Endothelial cell of umbilical vein (primary cell): ENCODE results near the gene KCTD20. TPM values are rescaled to one million over a fixed set of nuclear protein-coding genes. Genes with fewer than 3 reads are reported as not detected.
A peak's percentile ranks its signal among the peaks of the same experiment; 100 is the strongest.

Experiments used
- BruUV-seq: library from RNA; stranded (reverse); fragments of 400-500 nt; replicated peaks from 2 replicates; lab custom pipeline; 2021; lab: Mats Ljungman, UMichigan
- CTCF ChIA-PET: fragments of 300-600, 350-600 bp; sonication (Branson Sonifier 250); formaldehyde crosslinking; loops from one replicate; lab custom pipeline; 2021; ENCODE audit warnings: antibody characterized with exemption, inconsistent platforms; lab: Charles Lee
- POLR2A ChIA-PET: fragments of 300-600, 350-600 bp; sonication (Branson Sonifier 250); formaldehyde crosslinking; loops from one replicate; lab custom pipeline; 2021; ENCODE audit warnings: antibody characterized with exemption, inconsistent platforms; lab: Charles Lee
- DNase-seq: peaks from one replicate; pipeline ENCODE4 v3.0.0-alpha.2; 2011; ENCODE audit warnings: low read depth, low spot score
- FAIRE-seq: peaks from 2 replicates; lab custom pipeline; 2011; peaks lifted over from hg19 to GRCh38; lab: Jason Lieb, UNC
- H2AFZ ChIP-seq: 2 replicates; pipeline ENCODE4 v1.6.0; 2012; ENCODE audit warnings: low read depth, low read length, control low read depth, inconsistent platforms
- H3K27ac ChIP-seq: 2 replicates; pipeline ENCODE4 v1.5.1; 2011; ENCODE audit warnings: low read depth, mild to moderate bottlenecking, control low read depth, low read length, moderate library complexity; ENCODE audit not compliant: insufficient read depth
- H3K27me3 ChIP-seq, 2 experiments: 2 replicates each; pipeline versions ENCODE4 v1.6.0 to v1.6.1; 2011; ENCODE audit warnings: low read length in 2 of 2, mixed read lengths in 1 of 2; ENCODE audit not compliant: control insufficient read depth in 2 of 2, insufficient read depth in 2 of 2
- H3K36me3 ChIP-seq, 2 experiments: 2 replicates in 1 of 2; 3 replicates in 1 of 2; pipeline ENCODE4 v1.5.1; 2011; ENCODE audit warnings: low read length in 2 of 2, mild to moderate bottlenecking in 1 of 2, moderate library complexity in 1 of 2; ENCODE audit not compliant: control insufficient read depth in 2 of 2, insufficient read depth in 2 of 2; ENCODE audit errors: extremely low read depth in 1 of 2
- H3K4me1 ChIP-seq: 3 replicates; pipeline ENCODE4 v1.5.1; 2011; ENCODE audit warnings: mild to moderate bottlenecking, low read length; ENCODE audit not compliant: control insufficient read depth, insufficient read depth; ENCODE audit errors: extremely low read depth
- H3K4me2 ChIP-seq: 2 replicates; pipeline ENCODE4 v1.6.1; 2011; ENCODE audit warnings: low read length, control low read depth, mixed read lengths; ENCODE audit not compliant: insufficient read depth
- H3K4me3 ChIP-seq, 3 experiments: fragments of 200-600 bp in 1 of 3; sonication (generic), shearing (Covaris generic) in 1 of 3; replicated peaks in 1 of 3; 2 replicates each; pipeline ENCODE4 v1.5.1; 2011 to 2016; ENCODE audit warnings: control low read depth in 3 of 3, low read length in 3 of 3, mild to moderate bottlenecking in 2 of 3, inconsistent platforms in 1 of 3, low read depth in 1 of 3, moderate library complexity in 1 of 3; ENCODE audit not compliant: insufficient read depth in 1 of 3
- H3K79me2 ChIP-seq: 2 replicates; pipeline ENCODE4 v1.6.0; 2012; ENCODE audit warnings: low read length, inconsistent platforms; ENCODE audit not compliant: control insufficient read depth, insufficient read depth
- H3K9ac ChIP-seq: replicated peaks from 2 replicates; pipeline ENCODE3; 2011; ENCODE audit warnings: low read length, control low read depth; ENCODE audit not compliant: insufficient read depth; ENCODE audit errors: extremely low read depth
- H3K9me1 ChIP-seq: replicated peaks from 3 replicates; pipeline ENCODE4 v1.6.0; 2011; ENCODE audit warnings: mild to moderate bottlenecking, low read length; ENCODE audit not compliant: control insufficient read depth, insufficient read depth; ENCODE audit errors: extremely low read depth
- H3K9me3 ChIP-seq: replicated peaks from 2 replicates; pipeline ENCODE4 v1.5.1; 2012; ENCODE audit warnings: low read length, inconsistent platforms; ENCODE audit not compliant: control insufficient read depth, insufficient read depth
- H4K20me1 ChIP-seq: replicated peaks from 2 replicates; pipeline ENCODE3; 2011; ENCODE audit warnings: mild to moderate bottlenecking, low read length; ENCODE audit not compliant: control insufficient read depth, insufficient read depth; ENCODE audit errors: extremely low read depth
- EZH2 ChIP-seq: IDR thresholded peaks from 2 replicates; pipeline ENCODE4 v1.6.1; 2012; ENCODE audit warnings: borderline replicate concordance, low read depth, mild to moderate bottlenecking, moderate library complexity, low read length, inconsistent platforms; ENCODE audit not compliant: severe bottlenecking
- FOS ChIP-seq: IDR thresholded peaks from 2 replicates; pipeline ENCODE4 v1.6.1; 2011; ENCODE audit warnings: mild to moderate bottlenecking, low read length, moderate library complexity, borderline replicate concordance; ENCODE audit not compliant: insufficient read depth
- GATA2 ChIP-seq: IDR thresholded peaks from 2 replicates; pipeline ENCODE4 v1.7.0; 2011; ENCODE audit warnings: low read depth, mild to moderate bottlenecking, moderate library complexity, mixed read lengths, low read length; ENCODE audit not compliant: insufficient read length, insufficient read depth
- JUN ChIP-seq: IDR thresholded peaks from 2 replicates; pipeline ENCODE4 v1.6.1; 2011; ENCODE audit warnings: borderline replicate concordance, low read depth; ENCODE audit not compliant: insufficient read length, insufficient read depth
- MYC ChIP-seq: IDR thresholded peaks from one replicate; pipeline ENCODE4 v1.6.1; 2011; ENCODE audit warnings: mild to moderate bottlenecking, low read depth, low read length
- POLR2A ChIP-seq: IDR thresholded peaks from 2 replicates; pipeline ENCODE4 v1.6.1; 2012; ENCODE audit warnings: low read depth, mild to moderate bottlenecking, control low read depth, low read length
- POLR2AphosphoS5 ChIP-seq: IDR thresholded peaks from 2 replicates; pipeline ENCODE4 v1.6.1; 2012; ENCODE audit warnings: low read depth, mild to moderate bottlenecking, control low read depth, low read length, moderate library complexity; ENCODE audit not compliant: insufficient read depth
- dilution Hi-C: fragments of 300-500 bp; cut with MboI; formaldehyde crosslinking; loops from one replicate; pipeline ENCODE4 v1.15.0; 2019; ENCODE audit warnings: low sequenced_read_pairs; ENCODE audit not compliant: extremely low pct_ligation_motif_present
- intact Hi-C: fragments of 100-400 bp; cut with micrococcal nuclease; formaldehyde crosslinking; loops from one replicate; pipeline ENCODE4 v1.10.0; 2022
- polyA plus RNA-seq, 4 experiments: library from polyadenylated mRNA; depleted of rRNA in 3 of 4; stranded (reverse) in 3 of 4; unstranded in 1 of 4; fragments of >200 nt; gene quantifications; 2 replicates each; pipeline versions ENCODE4 v1.2.1 to v1.2.3, GENCODE V29; 2011 to 2012; ENCODE audit warnings: missing spikeins in 1 of 4
- total RNA-seq: library from RNA; stranded (reverse); gene quantifications from 2 replicates; pipeline ENCODE4 v1.2.3, GENCODE V29; 2021
- TF ChIP-seq, protein P1 (sequence below), 2 donors: IDR thresholded peaks; 1 replicate in 1 of 2; 2 replicates in 1 of 2; pipeline ENCODE4 v1.5.1; 2011; ENCODE audit warnings: low read length in 2 of 2, mild to moderate bottlenecking in 2 of 2, moderate library complexity in 2 of 2, control low read depth in 1 of 2, inconsistent platforms in 1 of 2, low read depth in 1 of 2; ENCODE audit not compliant: insufficient read depth in 1 of 2; ENCODE audit errors: extremely low read depth in 1 of 2
- TF ChIP-seq, protein P2 (sequence below): IDR thresholded peaks from 2 replicates; pipeline ENCODE4 v1.6.1; 2011; ENCODE audit not compliant: insufficient read depth, insufficient read length

The KCTD20 gene
- total and polyA plus RNA-seq, 2 donors (not counting 3 experiments of a cell fraction or from before 2014, with no cell fraction given) = 26.2 to 47.2 TPM

DNA sequence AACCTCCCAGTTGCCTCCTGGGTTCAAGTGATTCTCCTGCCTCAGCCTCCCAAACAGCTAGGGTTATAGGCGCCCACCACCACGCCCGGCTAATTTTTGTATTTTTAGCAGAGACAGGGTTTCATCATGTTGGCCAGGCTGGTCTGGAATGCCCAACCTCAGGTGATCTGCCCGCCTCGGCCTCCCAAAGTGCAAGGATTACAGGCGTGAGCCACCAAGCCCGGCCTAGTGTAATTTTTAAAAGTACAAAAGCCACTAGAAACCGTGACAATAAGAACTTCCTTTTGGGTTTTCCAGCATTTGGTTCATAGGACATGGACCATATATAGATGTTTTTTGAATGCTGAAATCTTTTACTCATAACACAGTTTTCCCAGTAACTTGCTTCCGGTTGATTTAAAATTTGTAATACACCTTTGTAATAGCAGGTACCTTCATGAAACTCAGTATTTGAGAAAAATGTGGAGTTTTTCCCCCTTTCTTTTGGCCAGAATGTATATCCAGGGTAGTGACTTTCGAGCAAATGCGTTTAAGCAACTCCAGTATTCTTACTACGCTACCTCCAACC lies 613 bp upstream of the KCTD20 start:
- Histone ChIP-seq H3K79me2 (peaks cover 37% of the 10 kb centered on the region), H3K9ac (peak overlapping the region; percentile 91), H3K36me3 (no peaks in the 10 kb centered on the region), H3K4me1 (peaks cover 36% of the 10 kb centered on the region), H3K27me3 (no peaks in the 10 kb centered on the region), H3K9me1 (no peaks in the 10 kb centered on the region), H4K20me1 (peaks cover 5% of the 10 kb centered on the region), H3K4me3 (peak overlapping the region; percentile 58 to 96 (median 91)), H3K4me2 (peak overlapping the region; percentile 98), H2AFZ (peak overlapping the region; percentile 89), H3K27ac (peak overlapping the region; percentile 95), H3K9me3 (no peaks in the 10 kb centered on the region)
- ChIA-PET POLR2A (no interaction called here), CTCF (interaction anchor here (1.5 kb wide), 1 partner anchor 19 kb away, joined by 12 read pairs; no protein-coding TSS in a partner anchor)
- dilution Hi-C loops (no loop called here), intact Hi-C loops (loop anchor here (2.0 to 5.0 kb wide), 3 partner anchors 150 to 800 kb away; partner anchors contain the start of genes CDKN1A and SRSF3)
- DNase-seq (no peak), FAIRE-seq (no peak)
- TSS peak; percentile 66 for BruUV-seq
- TF ChIP-seq POLR2AphosphoS5 = no peak
- no peak for TF ChIP-seq POLR2A
- TF ChIP-seq FOS = no peak
- TF ChIP-seq, protein P1, sequence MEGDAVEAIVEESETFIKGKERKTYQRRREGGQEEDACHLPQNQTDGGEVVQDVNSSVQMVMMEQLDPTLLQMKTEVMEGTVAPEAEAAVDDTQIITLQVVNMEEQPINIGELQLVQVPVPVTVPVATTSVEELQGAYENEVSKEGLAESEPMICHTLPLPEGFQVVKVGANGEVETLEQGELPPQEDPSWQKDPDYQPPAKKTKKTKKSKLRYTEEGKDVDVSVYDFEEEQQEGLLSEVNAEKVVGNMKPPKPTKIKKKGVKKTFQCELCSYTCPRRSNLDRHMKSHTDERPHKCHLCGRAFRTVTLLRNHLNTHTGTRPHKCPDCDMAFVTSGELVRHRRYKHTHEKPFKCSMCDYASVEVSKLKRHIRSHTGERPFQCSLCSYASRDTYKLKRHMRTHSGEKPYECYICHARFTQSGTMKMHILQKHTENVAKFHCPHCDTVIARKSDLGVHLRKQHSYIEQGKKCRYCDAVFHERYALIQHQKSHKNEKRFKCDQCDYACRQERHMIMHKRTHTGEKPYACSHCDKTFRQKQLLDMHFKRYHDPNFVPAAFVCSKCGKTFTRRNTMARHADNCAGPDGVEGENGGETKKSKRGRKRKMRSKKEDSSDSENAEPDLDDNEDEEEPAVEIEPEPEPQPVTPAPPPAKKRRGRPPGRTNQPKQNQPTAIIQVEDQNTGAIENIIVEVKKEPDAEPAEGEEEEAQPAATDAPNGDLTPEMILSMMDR (IDR thresholded peaks at IDR 0.05; ENCODE audit: extremely low read depth in 1 of 2, insufficient read depth in 1 of 2, low read depth in 1 of 2, low read length in 2 of 2) = no peak
- TF ChIP-seq EZH2 = no peak
- TF ChIP-seq JUN = no peak
- no peak for TF ChIP-seq GATA2
- TF ChIP-seq, protein P2, sequence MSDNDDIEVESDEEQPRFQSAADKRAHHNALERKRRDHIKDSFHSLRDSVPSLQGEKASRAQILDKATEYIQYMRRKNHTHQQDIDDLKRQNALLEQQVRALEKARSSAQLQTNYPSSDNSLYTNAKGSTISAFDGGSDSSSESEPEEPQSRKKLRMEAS = no peak
- TF ChIP-seq MYC = no peak
